Measurements from ENCODE around the gene FOXE3. TPM values are rescaled to one million over a fixed set of nuclear protein-coding genes. Genes with fewer than 3 reads are reported as not detected.

Gene FOXE3
- total and polyA plus RNA-seq, 2 of the 4 experiments (the other 2 are of a cell fraction) = 0.12 TPM; not detected in 1

DNA sequence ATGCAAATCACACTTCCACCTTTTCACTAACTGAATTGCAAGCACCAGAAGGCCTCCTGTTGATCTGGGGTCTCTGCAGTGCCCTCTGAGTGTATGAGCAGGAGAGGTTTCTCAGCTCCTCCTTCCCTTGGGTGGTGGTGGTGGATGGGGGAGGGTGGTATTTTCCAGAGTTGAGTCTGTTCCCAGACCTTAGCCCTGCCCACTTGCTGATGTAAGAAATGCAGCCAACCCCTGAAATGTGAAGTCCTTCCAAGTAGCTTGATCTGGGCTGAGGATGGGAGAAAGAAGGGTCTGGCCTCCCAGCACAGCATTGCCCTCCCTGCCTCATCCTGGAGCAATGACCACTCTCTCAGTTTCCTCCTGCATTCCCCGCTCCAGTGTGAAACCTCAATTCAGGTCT, 15.4 kb downstream of the FOXE3 start:
- ChIA-PET CTCF (interaction anchor here (0.6 to 2.6 kb wide), 10 partner anchors 7 to 295 kb away, joined by 3 to 15 read pairs (median 4); no protein-coding TSS in a partner anchor), POLR2A (ENCODE audit: unreplicated experiment) (no interaction called here)
- DNase-seq = peak; percentile 87
- Histone ChIP-seq H2AFZ (replicated peaks; ENCODE audit: low read length, poor library complexity) (peak overlapping the region; percentile 55), H4K5ac (ENCODE audit: low read depth, low read length) (no peak overlapping the region), H3K4me3 (ENCODE audit: insufficient read depth, low read depth, low read length) (no peak overlapping the region), H3K56ac (ENCODE audit: extremely low read depth, insufficient read depth, low read length) (no peak overlapping the region), H4K91ac (ENCODE audit: insufficient read depth, low read depth, low read length) (peak overlapping the region; percentile 81), H2BK5ac (ENCODE audit: low read depth, low read length, poor library complexity, severe bottlenecking) (no peak overlapping the region), H2BK120ac (ENCODE audit: low read depth, low read length) (peak overlapping the region; percentile 61), H3K18ac (ENCODE audit: low read depth, low read length) (no peak overlapping the region), H3K4me1 (ENCODE audit: control insufficient read depth, insufficient read depth, low read length) (peaks cover 12% of the 10 kb centered on the region), H3K9me3 (ENCODE audit: control insufficient read depth, insufficient read depth, low read length) (no peaks in the 10 kb centered on the region), H2AK5ac (ENCODE audit: low read depth, low read length) (peak overlapping the region; percentile 70; the same call in 1 of the 2 replicates), H3K14ac (replicated peaks; ENCODE audit: low read depth, low read length) (0 out of 2 replicates have a peak overlapping the region, but pooled peaks have one; percentile 39), H4K8ac (ENCODE audit: low read depth in 2 of 2, low read length in 2 of 2) (peak overlapping the region; percentile 18 to 87; a peak in 3 of 4 replicates), H3K27ac (ENCODE audit: insufficient read depth, low read length) (no peak overlapping the region), H3K9me1 (ENCODE audit: insufficient read depth, low read length) (peaks cover 7% of the 10 kb centered on the region), H2AK9ac (replicated peaks; ENCODE audit: low read depth, low read length, poor library complexity) (peak overlapping the region; percentile 70), H4K20me1 (ENCODE audit: insufficient read depth, low read length) (peaks cover 4% of the 10 kb centered on the region; the same call in 1 of the 2 replicates), H3K9ac (ENCODE audit: low read depth, low read length) (no peak overlapping the region), H3K4me2 (ENCODE audit: low read depth, low read length) (peak overlapping the region; percentile 39), H3K27me3 (ENCODE audit: control insufficient read depth, insufficient read depth, low read length) (no peaks in the 10 kb centered on the region; the same call in 1 of the 2 replicates), H2BK15ac (ENCODE audit: low read depth, low read length) (no peak overlapping the region), H3K36me3 (ENCODE audit: control insufficient read depth, insufficient read depth, low read length) (no peaks in the 10 kb centered on the region), H3K23ac (ENCODE audit: low read depth, low read length) (peak overlapping the region; percentile 31; the same call in 1 of the 2 replicates), H2BK20ac (ENCODE audit: low read depth, low read length) (peak overlapping the region; percentile 63; the same call in 1 of the 2 replicates), H3K4ac (ENCODE audit: low read depth, low read length) (peak overlapping the region; percentile 52; the same call in 1 of the 2 replicates), H3K79me1 (ENCODE audit: low read depth in 1 of 2, low read length in 2 of 2) (peaks cover 7 to 26% of the 10 kb centered on the region in 2 experiments; a peak in 3 of 4 replicates)
- intact Hi-C loops (cut with micrococcal nuclease) (loop anchor here (10.0 kb wide), 1 partner anchor 97 kb away; the partner anchor contains the start of gene CMPK1), dilution Hi-C loops (cut with HindIII; ENCODE audit: low sequenced_read_pairs, unreplicated experiment) (no loop called here), in situ Hi-C loops (cut with MboI; ENCODE audit: low sequenced_read_pairs) (no loop called here)
- no CpG with 5 or more reads among the region's 1 CpG for WGBS, 2 experiments (ENCODE audit: extremely low coverage in 2 of 2, insufficient read length in 1 of 2)
- no peak for TF ChIP-seq CHD1 (IDR thresholded peaks at IDR 0.05; ENCODE audit: low read depth, low read length)
- ATAC-seq (ENCODE audit: low read depth) = peak; percentile 52
- no TSS peak for BruUV-seq (replicated peaks)
